Gastroesophageal sphincter (tissue), 3 donors: ENCODE data around the gene ANKS1B.

Experiments
- POLR2A ChIP-seq, 2 donors: fragments of 450-650 bp; IDR thresholded peaks; one replicate each; pipeline ENCODE4 v1.6.1; 2017; ENCODE audit warnings: antibody characterized with exemption in 2 of 2, mild to moderate bottlenecking in 2 of 2, moderate library complexity in 1 of 2
- POLR2AphosphoS5 ChIP-seq: sonication (generic); formaldehyde crosslinking; IDR thresholded peaks from one replicate; pipeline ENCODE4 v1.6.1; 2017; ENCODE audit warnings: antibody characterized with exemption
- TF ChIP-seq, protein P1 (sequence below), 4 experiments: fragments of 200-600 bp in 2 of 4; fragments of 450-650 bp in 2 of 4; sonication (generic) in 1 of 4; IDR thresholded peaks; one replicate each; pipeline ENCODE4 v1.5.1; 2017 to 2019; ENCODE audit warnings: antibody characterized with exemption in 4 of 4, mild to moderate bottlenecking in 2 of 4, moderate library complexity in 2 of 4

- TF ChIP-seq, protein P1, sequence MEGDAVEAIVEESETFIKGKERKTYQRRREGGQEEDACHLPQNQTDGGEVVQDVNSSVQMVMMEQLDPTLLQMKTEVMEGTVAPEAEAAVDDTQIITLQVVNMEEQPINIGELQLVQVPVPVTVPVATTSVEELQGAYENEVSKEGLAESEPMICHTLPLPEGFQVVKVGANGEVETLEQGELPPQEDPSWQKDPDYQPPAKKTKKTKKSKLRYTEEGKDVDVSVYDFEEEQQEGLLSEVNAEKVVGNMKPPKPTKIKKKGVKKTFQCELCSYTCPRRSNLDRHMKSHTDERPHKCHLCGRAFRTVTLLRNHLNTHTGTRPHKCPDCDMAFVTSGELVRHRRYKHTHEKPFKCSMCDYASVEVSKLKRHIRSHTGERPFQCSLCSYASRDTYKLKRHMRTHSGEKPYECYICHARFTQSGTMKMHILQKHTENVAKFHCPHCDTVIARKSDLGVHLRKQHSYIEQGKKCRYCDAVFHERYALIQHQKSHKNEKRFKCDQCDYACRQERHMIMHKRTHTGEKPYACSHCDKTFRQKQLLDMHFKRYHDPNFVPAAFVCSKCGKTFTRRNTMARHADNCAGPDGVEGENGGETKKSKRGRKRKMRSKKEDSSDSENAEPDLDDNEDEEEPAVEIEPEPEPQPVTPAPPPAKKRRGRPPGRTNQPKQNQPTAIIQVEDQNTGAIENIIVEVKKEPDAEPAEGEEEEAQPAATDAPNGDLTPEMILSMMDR (IDR thresholded peaks at IDR 0.05), result no peak
- TF ChIP-seq POLR2A (IDR thresholded peaks at IDR 0.05) (no peak), POLR2AphosphoS5 (no peak)
Observed at GRCh38 chr12:99553461-99553860, 431.3 kb downstream of the ANKS1B start.
